ENCODE results near the gene JMY.

Gene JMY

DNA sequence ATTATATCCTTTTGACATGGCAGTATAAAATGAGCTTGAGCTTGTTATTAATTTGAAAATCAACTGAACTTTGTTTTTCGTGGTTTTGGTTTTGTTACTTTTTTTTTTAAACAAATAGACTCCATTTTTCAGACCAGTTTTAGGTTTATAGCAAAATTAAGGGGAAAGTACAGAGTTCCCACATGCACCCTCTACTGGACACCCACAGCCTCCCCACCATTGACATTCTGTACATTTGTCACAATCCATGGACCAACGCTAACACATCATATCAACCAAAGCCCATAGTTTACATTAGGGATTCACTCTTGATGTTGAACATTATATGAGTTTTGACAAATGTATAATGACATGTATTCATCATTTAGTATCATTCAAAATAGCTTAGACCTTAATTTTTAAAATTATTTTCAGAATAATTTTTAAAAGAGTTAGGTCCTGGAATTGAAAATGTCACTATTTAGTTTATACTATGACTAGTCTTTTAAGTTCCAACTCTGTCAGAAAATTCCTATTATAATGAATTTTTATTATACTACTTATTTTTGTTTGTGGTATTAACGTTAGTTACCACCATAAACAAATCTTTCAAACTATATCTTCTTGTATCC lies 35.3 kb upstream of the JMY start:
- no peak overlapping the region for H2AFZ ChIP-seq (ENCODE audit: low read length)
- no peaks in the 10 kb centered on the region for H3K9me2 ChIP-seq (replicated peaks; ENCODE audit: insufficient read depth, low read length)
- H3K27ac ChIP-seq (ENCODE audit: low read length) = no peak overlapping the region
- H3K4me2 ChIP-seq (ENCODE audit: low read depth, low read length) = no peak overlapping the region
- H3K79me2 ChIP-seq (ENCODE audit: low read length) = no peaks in the 10 kb centered on the region
- no peaks in the 10 kb centered on the region for H4K20me1 ChIP-seq (ENCODE audit: insufficient read depth, low read length)
- no peaks in the 10 kb centered on the region for H3K4me1 ChIP-seq (ENCODE audit: low read length)
- H3K4me3 ChIP-seq (ENCODE audit: low read length) = no peak overlapping the region
- TF ChIP-seq, protein P1, sequence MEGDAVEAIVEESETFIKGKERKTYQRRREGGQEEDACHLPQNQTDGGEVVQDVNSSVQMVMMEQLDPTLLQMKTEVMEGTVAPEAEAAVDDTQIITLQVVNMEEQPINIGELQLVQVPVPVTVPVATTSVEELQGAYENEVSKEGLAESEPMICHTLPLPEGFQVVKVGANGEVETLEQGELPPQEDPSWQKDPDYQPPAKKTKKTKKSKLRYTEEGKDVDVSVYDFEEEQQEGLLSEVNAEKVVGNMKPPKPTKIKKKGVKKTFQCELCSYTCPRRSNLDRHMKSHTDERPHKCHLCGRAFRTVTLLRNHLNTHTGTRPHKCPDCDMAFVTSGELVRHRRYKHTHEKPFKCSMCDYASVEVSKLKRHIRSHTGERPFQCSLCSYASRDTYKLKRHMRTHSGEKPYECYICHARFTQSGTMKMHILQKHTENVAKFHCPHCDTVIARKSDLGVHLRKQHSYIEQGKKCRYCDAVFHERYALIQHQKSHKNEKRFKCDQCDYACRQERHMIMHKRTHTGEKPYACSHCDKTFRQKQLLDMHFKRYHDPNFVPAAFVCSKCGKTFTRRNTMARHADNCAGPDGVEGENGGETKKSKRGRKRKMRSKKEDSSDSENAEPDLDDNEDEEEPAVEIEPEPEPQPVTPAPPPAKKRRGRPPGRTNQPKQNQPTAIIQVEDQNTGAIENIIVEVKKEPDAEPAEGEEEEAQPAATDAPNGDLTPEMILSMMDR (IDR thresholded peaks at IDR 0.05; ENCODE audit: low read length) = peak; percentile 53
- no peak for TF ChIP-seq EZH2 (optimal IDR thresholded peaks at IDR 0.05; ENCODE audit: low read depth, low read length)
- no peaks in the 10 kb centered on the region for H3K27me3 ChIP-seq (replicated peaks; ENCODE audit: insufficient read depth, low read length)
- peak; percentile 30 for DNase-seq
- no peaks in the 10 kb centered on the region for H3K9me3 ChIP-seq (replicated peaks; ENCODE audit: insufficient read depth, low read length)
- H3K9ac ChIP-seq (ENCODE audit: low read length) = no peak overlapping the region
- H3K36me3 ChIP-seq (replicated peaks; ENCODE audit: insufficient read depth, low read length) = no peaks in the 10 kb centered on the region
- H3F3A ChIP-seq (ENCODE audit: insufficient read depth, low read length) = no peaks in the 10 kb centered on the region

DNA sequence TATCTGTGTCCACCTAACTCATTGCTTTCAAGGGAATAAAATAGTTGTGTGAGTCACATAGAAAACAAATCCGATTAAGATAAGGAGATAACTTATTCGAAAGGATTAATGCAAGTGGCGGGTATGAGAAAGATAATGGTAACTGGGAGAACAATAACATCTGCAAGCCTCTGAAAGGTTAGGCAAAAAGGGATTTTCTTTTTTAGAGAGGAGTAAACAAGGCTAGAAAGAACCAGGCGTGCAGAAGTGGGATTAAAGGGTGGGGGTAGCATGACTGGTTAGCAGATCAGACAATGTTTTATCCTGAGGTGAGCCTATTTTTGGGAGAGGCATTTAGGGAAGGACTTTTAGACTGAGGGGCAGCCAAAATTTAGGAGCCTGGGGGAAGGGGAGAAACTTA lies 34.7 kb upstream of the JMY start:
- no peaks in the 10 kb centered on the region for H3K36me3 ChIP-seq (replicated peaks; ENCODE audit: insufficient read depth, low read length)
- H3F3A ChIP-seq (ENCODE audit: insufficient read depth, low read length) = no peaks in the 10 kb centered on the region
- TF ChIP-seq EZH2phosphoT487 (IDR thresholded peaks at IDR 0.05; ENCODE audit: low read length) (no peak), EZH2 (optimal IDR thresholded peaks at IDR 0.05; ENCODE audit: low read depth, low read length) (no peak)
- TF ChIP-seq, protein P1 (IDR thresholded peaks at IDR 0.05; ENCODE audit: low read length) = no peak
- H3K27ac ChIP-seq (ENCODE audit: low read length) = no peak overlapping the region
- no peaks in the 10 kb centered on the region for H3K79me2 ChIP-seq (ENCODE audit: low read length)
- H3K4me1 ChIP-seq (ENCODE audit: low read length) = no peaks in the 10 kb centered on the region
- no peak overlapping the region for H3K9ac ChIP-seq (ENCODE audit: low read length)
- no peaks in the 10 kb centered on the region for H3K9me2 ChIP-seq (replicated peaks; ENCODE audit: insufficient read depth, low read length)
- H4K20me1 ChIP-seq (ENCODE audit: insufficient read depth, low read length) = no peaks in the 10 kb centered on the region
- no peak overlapping the region for H2AFZ ChIP-seq (ENCODE audit: low read length)
- no peaks in the 10 kb centered on the region for H3K9me3 ChIP-seq (replicated peaks; ENCODE audit: insufficient read depth, low read length)
- no peak overlapping the region for H3K4me3 ChIP-seq (ENCODE audit: low read length)
- no peaks in the 10 kb centered on the region for H3K27me3 ChIP-seq (replicated peaks; ENCODE audit: insufficient read depth, low read length)
- H3K4me2 ChIP-seq (ENCODE audit: low read depth, low read length) = no peak overlapping the region
- DNase-seq = no peak

DNA sequence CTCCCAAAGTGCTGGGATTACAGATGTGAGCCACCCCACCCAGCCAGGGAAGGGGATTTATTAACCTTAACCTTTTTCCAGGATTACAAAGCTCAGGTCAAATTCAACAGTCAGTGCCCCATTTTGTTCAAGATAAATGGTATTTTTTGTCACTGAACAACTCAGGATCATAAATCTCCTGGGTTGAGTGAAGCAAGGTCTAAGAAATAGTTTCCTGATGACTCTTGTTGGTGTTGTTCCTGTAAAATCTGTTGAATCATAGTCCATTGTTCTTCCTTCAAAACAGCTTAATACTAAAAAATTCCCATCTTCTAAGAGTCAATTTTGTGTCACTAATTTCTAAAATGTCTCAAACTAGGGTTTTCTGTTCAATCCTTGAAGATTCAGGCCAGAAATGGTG lies 33.9 kb upstream of the JMY start:
- TF ChIP-seq, protein P1 (IDR thresholded peaks at IDR 0.05; ENCODE audit: low read length) = no peak
- TF ChIP-seq EZH2 (optimal IDR thresholded peaks at IDR 0.05; ENCODE audit: low read depth, low read length) (no peak), EZH2phosphoT487 (IDR thresholded peaks at IDR 0.05; ENCODE audit: low read length) (no peak)
- Histone ChIP-seq H3K27ac (ENCODE audit: low read length) (no peak overlapping the region), H3K4me2 (ENCODE audit: low read depth, low read length) (no peak overlapping the region), H3F3A (ENCODE audit: insufficient read depth, low read length) (no peaks in the 10 kb centered on the region), H4K20me1 (ENCODE audit: insufficient read depth, low read length) (no peaks in the 10 kb centered on the region), H3K36me3 (replicated peaks; ENCODE audit: insufficient read depth, low read length) (no peaks in the 10 kb centered on the region), H3K9me3 (replicated peaks; ENCODE audit: insufficient read depth, low read length) (no peaks in the 10 kb centered on the region), H3K27me3 (replicated peaks; ENCODE audit: insufficient read depth, low read length) (no peaks in the 10 kb centered on the region), H2AFZ (ENCODE audit: low read length) (no peak overlapping the region), H3K79me2 (ENCODE audit: low read length) (no peaks in the 10 kb centered on the region), H3K9ac (ENCODE audit: low read length) (no peak overlapping the region), H3K9me2 (replicated peaks; ENCODE audit: insufficient read depth, low read length) (no peaks in the 10 kb centered on the region), H3K4me3 (ENCODE audit: low read length) (no peak overlapping the region), H3K4me1 (ENCODE audit: low read length) (no peaks in the 10 kb centered on the region)
- DNase-seq = no peak

Data from MM.1S (cell line).